SK-N-SH (cell line): ENCODE results near the gene CREB5. TPM values are rescaled to one million over a fixed set of nuclear protein-coding genes. Genes with fewer than 3 reads are reported as not detected.

ENCODE experiments used
- CTCF ChIA-PET: fragments of 300-600, 350-600 bp; formaldehyde crosslinking; extraction: SDS; loops from one replicate; lab custom pipeline; 2021; lab: Yijun Ruan, JAX
- POLR2A ChIA-PET: fragments of 350-600 bp; sonication (Branson Sonifier 250); formaldehyde crosslinking; extraction: SDS; loops from one replicate; lab custom pipeline; 2020; ENCODE audit warnings: antibody characterized with exemption, inconsistent platforms; lab: Yijun Ruan, JAX
- DNase-seq: peaks from one replicate; pipeline ENCODE4 v3.0.0; 2012
- H2AFZ ChIP-seq: fragments of 200-600 bp; sonication (generic); 2 replicates; pipeline ENCODE4 v1.8.1; 2016; ENCODE audit warnings: antibody characterized with exemption, mild to moderate bottlenecking, low read depth
- H3F3A ChIP-seq: fragments of 200-600 bp; sonication (generic); replicated peaks from 2 replicates; pipeline ENCODE3; 2016; ENCODE audit warnings: antibody characterized with exemption, mild to moderate bottlenecking; ENCODE audit not compliant: insufficient read depth
- H3K27ac ChIP-seq, 2 experiments: fragments of 200-500 bp in 1 of 2; fragments of 200-600 bp in 1 of 2; sonication (Bioruptor generic) in 1 of 2; sonication (generic), shearing (Covaris generic) in 1 of 2; 2 replicates each; pipeline versions ENCODE4 v1.5.1 to v1.6.1; 2014 to 2016; ENCODE audit warnings: low read depth in 2 of 2, inconsistent platforms in 1 of 2, low read length in 1 of 2, mild to moderate bottlenecking in 1 of 2, mixed read lengths in 1 of 2
- H3K27me3 ChIP-seq: fragments of 200-600 bp; sonication (generic), shearing (Covaris generic); 2 replicates; pipeline ENCODE4 v1.6.1; 2016; ENCODE audit warnings: mixed run types; ENCODE audit not compliant: insufficient read depth
- H3K36me3 ChIP-seq, 2 experiments: fragments of 200-500 bp in 1 of 2; fragments of 200-600 bp in 1 of 2; sonication (Bioruptor generic) in 1 of 2; sonication (generic) in 1 of 2; replicated peaks in 1 of 2; 2 replicates each; pipeline versions ENCODE3 to v1.5.1; 2014 to 2016; ENCODE audit warnings: low read length in 1 of 2, mild to moderate bottlenecking in 1 of 2; ENCODE audit not compliant: insufficient read depth in 2 of 2, control insufficient read depth in 1 of 2
- H3K4me1 ChIP-seq, 2 experiments: fragments of 200-500 bp in 1 of 2; fragments of 200-600 bp in 1 of 2; sonication (Bioruptor generic) in 1 of 2; sonication (generic), shearing (Covaris generic) in 1 of 2; 2 replicates each; pipeline versions ENCODE4 v1.5.1 to v1.6.1; 2014 to 2016; ENCODE audit warnings: low read depth in 1 of 2, low read length in 1 of 2, mixed run types in 1 of 2; ENCODE audit not compliant: insufficient read depth in 2 of 2, control insufficient read depth in 1 of 2
- H3K4me2 ChIP-seq: fragments of 200-600 bp; sonication (generic), shearing (Covaris generic); 2 replicates; pipeline ENCODE4 v1.6.1; 2017; ENCODE audit warnings: mixed run types
- H3K4me3 ChIP-seq, 2 experiments: fragments of 200-500 bp in 1 of 2; fragments of 200-600 bp in 1 of 2; sonication (Bioruptor generic) in 1 of 2; sonication (generic), shearing (Covaris generic) in 1 of 2; 2 replicates each; pipeline versions ENCODE4 v1.5.1 to v1.8.1; 2014 to 2016; ENCODE audit warnings: low read depth in 2 of 2, inconsistent platforms in 1 of 2, low read length in 1 of 2, mild to moderate bottlenecking in 1 of 2, mixed read lengths in 1 of 2, moderate library complexity in 1 of 2
- H3K79me2 ChIP-seq: fragments of 200-600 bp; sonication (generic); 2 replicates; pipeline ENCODE4 v1.8.1; 2017; ENCODE audit warnings: mild to moderate bottlenecking; ENCODE audit not compliant: insufficient read depth
- H3K9ac ChIP-seq: fragments of 200-600 bp; sonication (generic); 2 replicates; pipeline ENCODE4 v1.6.1; 2017; ENCODE audit warnings: mixed run types
- H3K9me2 ChIP-seq: fragments of 200-600 bp; sonication (generic); 2 replicates; pipeline ENCODE4 v1.6.1; 2017; ENCODE audit warnings: mixed run types
- H3K9me3 ChIP-seq: fragments of 200-600 bp; sonication (generic); 2 replicates; pipeline ENCODE4 v1.6.1; 2017; ENCODE audit warnings: mixed run types, mild to moderate bottlenecking, moderate library complexity
- H4K20me1 ChIP-seq: fragments of 200-600 bp; sonication (generic); 2 replicates; pipeline ENCODE4 v1.6.1; 2017; ENCODE audit warnings: mild to moderate bottlenecking, mixed run types; ENCODE audit not compliant: insufficient read depth
- CHD2 ChIP-seq: fragments of 150-350 bp; IDR thresholded peaks from 2 replicates; pipeline ENCODE4 v1.6.1; 2018; ENCODE audit warnings: low read length; ENCODE audit not compliant: partially characterized antibody
- ELF1 ChIP-seq: IDR thresholded peaks from 2 replicates; pipeline ENCODE4 v1.4.0; 2012
- EP300 ChIP-seq, 2 experiments: IDR thresholded peaks; 2 replicates each; pipeline versions ENCODE4 v1.4.0 to v1.6.1; 2012; ENCODE audit warnings: borderline replicate concordance in 1 of 2, low read depth in 1 of 2, low read length in 1 of 2
- EZH2phosphoT487 ChIP-seq: fragments of 200-600 bp; sonication (generic); IDR thresholded peaks from 2 replicates; pipeline ENCODE4 v1.6.1; 2017; ENCODE audit warnings: low read depth, mixed run types, mild to moderate bottlenecking, antibody characterized with exemption, moderate library complexity, borderline replicate concordance
- FOSL2 ChIP-seq: IDR thresholded peaks from 2 replicates; pipeline ENCODE4 v1.4.0; 2012; ENCODE audit warnings: low read depth, mild to moderate bottlenecking, moderate library complexity, borderline replicate concordance
- FOXJ3 ChIP-seq: sonication (generic); formaldehyde crosslinking; IDR thresholded peaks from 2 replicates; pipeline ENCODE4 v1.5.1; 2020; ENCODE audit warnings: mild to moderate bottlenecking, missing genetic modification reagents
- FOXM1 ChIP-seq: IDR thresholded peaks from 2 replicates; pipeline ENCODE4 v1.4.0; 2012; ENCODE audit warnings: low read depth, mild to moderate bottlenecking
- GABPA ChIP-seq: IDR thresholded peaks from 2 replicates; pipeline ENCODE4 v1.4.0; 2012; ENCODE audit warnings: low read depth, mild to moderate bottlenecking
- GATA2 ChIP-seq: sonication (generic); formaldehyde crosslinking; IDR thresholded peaks from 2 replicates; pipeline ENCODE4 v1.5.0; 2020; ENCODE audit warnings: mild to moderate bottlenecking, missing genetic modification reagents
- JUND ChIP-seq: IDR thresholded peaks from 2 replicates; pipeline ENCODE4 v1.4.0; 2012
- MAX ChIP-seq: IDR thresholded peaks from 2 replicates; pipeline ENCODE4 v1.4.0; 2012; ENCODE audit warnings: low read depth
- MEF2A ChIP-seq: IDR thresholded peaks from 2 replicates; pipeline ENCODE4 v1.4.0; 2012; ENCODE audit warnings: low read depth, borderline replicate concordance
- MXI1 ChIP-seq: IDR thresholded peaks from 2 replicates; pipeline ENCODE4 v1.6.1; 2012; ENCODE audit warnings: mild to moderate bottlenecking, low read depth, low read length, improper control_type of control experiment
- NFIC ChIP-seq: IDR thresholded peaks from 2 replicates; pipeline ENCODE4 v1.4.0; 2012; ENCODE audit warnings: borderline replicate concordance
- NRF1 ChIP-seq: IDR thresholded peaks from 2 replicates; pipeline ENCODE4 v1.6.1; 2012; ENCODE audit warnings: low read depth, mild to moderate bottlenecking, low read length
- POLR2AphosphoS5 ChIP-seq: IDR thresholded peaks from 2 replicates; pipeline ENCODE4 v1.6.1; 2012; ENCODE audit warnings: low read depth, low read length
- RAD21 ChIP-seq: IDR thresholded peaks from 2 replicates; pipeline ENCODE4 v1.6.1; 2012; ENCODE audit warnings: mild to moderate bottlenecking, low read length
- RCOR1 ChIP-seq: fragments of 150-350 bp; IDR thresholded peaks from 2 replicates; pipeline ENCODE4 v1.6.1; 2017; ENCODE audit warnings: antibody characterized with exemption, low read length
- REST ChIP-seq: IDR thresholded peaks from 2 replicates; pipeline ENCODE4 v1.6.1; 2012; ENCODE audit warnings: mild to moderate bottlenecking, low read depth, low read length, moderate library complexity
- RFX5 ChIP-seq: IDR thresholded peaks from 2 replicates; pipeline ENCODE4 v1.6.1; 2012; ENCODE audit warnings: mild to moderate bottlenecking, improper control_type of control experiment, low read length
- SMC3 ChIP-seq: IDR thresholded peaks from 2 replicates; pipeline ENCODE4 v1.6.1; 2012; ENCODE audit warnings: low read depth, low read length, improper control_type of control experiment
- TAF1 ChIP-seq: IDR thresholded peaks from 2 replicates; pipeline ENCODE4 v1.6.1; 2012; ENCODE audit warnings: low read depth, mild to moderate bottlenecking, low read length, moderate library complexity, borderline replicate concordance
- TCF12 ChIP-seq: IDR thresholded peaks from 2 replicates; pipeline ENCODE4 v1.4.0; 2012
- TEAD4 ChIP-seq: IDR thresholded peaks from 2 replicates; pipeline ENCODE4 v1.4.0; 2012; ENCODE audit warnings: mild to moderate bottlenecking, borderline replicate concordance; ENCODE audit not compliant: insufficient read depth
- YY1 ChIP-seq: IDR thresholded peaks from 2 replicates; pipeline ENCODE4 v1.4.0; 2012; ENCODE audit warnings: low read depth, mild to moderate bottlenecking
- WGBS: methylation state at CpG from one replicate; pipeline ENCODE4 v1.1.6; 2017; ENCODE audit warnings: low lambda C conversion rate; 5-methylcytosine and 5-hydroxymethylcytosine counted together
- polyA plus RNA-seq, 3 experiments: library from polyadenylated mRNA; depleted of rRNA; stranded (reverse); fragments of >200 nt; gene quantifications; 2 replicates each; pipeline ENCODE4 v1.2.3, GENCODE V29; 2012
- TF ChIP-seq, protein P1 (sequence below): fragments of 200-600 bp; sonication (generic); IDR thresholded peaks from 2 replicates; pipeline ENCODE4 v1.6.1; 2017; ENCODE audit warnings: antibody characterized with exemption, mild to moderate bottlenecking, moderate library complexity
- TF ChIP-seq, protein P2 (sequence below): IDR thresholded peaks from 2 replicates; pipeline ENCODE4 v1.4.0; 2012; ENCODE audit warnings: low read depth, borderline replicate concordance
- TF ChIP-seq, protein P3 (sequence below): IDR thresholded peaks from 2 replicates; pipeline ENCODE4; 2012

Gene CREB5
- polyA plus RNA-seq, 1 of the 3 experiments (the other 2 are of a cell fraction): 19.3 TPM

DNA sequence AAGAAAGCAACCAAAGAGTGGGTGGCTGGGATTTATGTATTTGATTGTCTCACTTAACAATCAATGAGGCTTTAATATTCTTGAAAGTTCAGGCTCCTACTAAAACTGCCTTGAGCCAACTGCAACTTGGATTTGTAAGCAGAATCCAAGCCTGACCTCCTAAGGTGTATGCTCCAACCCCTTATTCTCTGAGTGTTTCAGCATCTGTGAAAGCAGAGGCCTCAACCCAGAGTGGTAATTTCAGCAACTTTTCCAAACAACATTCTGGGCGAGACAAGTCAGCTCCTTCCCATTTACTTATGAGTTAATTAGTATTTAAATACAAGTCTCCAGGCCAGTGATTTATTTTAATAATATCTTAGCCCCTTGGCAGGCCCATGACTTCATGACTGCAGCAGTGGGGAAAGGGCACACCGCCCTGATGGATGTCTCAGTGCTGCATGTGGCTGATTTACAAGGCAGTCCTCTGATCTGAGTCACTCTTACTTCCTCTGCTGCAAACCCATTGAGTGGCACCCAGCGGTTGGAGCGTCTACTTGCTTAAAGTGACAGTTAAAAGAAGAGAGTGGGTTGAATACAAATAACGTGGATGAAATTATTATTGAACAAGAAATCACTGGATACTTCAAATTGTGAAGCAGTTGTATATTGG lies 336.7 kb downstream of the CREB5 start:
- ChIA-PET CTCF (interaction anchor here (0.7 to 1.5 kb wide), 5 partner anchors 9 to 105 kb away, joined by 3 to 6 read pairs (median 3); no protein-coding TSS in a partner anchor), POLR2A (interaction anchor here (0.5 kb wide), 1 partner anchor 1278 kb away, joined by 3 read pairs; no protein-coding TSS in a partner anchor)
- Histone ChIP-seq H3K9me3 (no peaks in the 10 kb centered on the region), H3K4me3 (no peak overlapping the region), H3K4me2 (peak overlapping the region; percentile 54; the same call in 1 of the 2 replicates), H3K36me3 (no peaks in the 10 kb centered on the region), H3K9me2 (no peaks in the 10 kb centered on the region), H3K27me3 (no peaks in the 10 kb centered on the region), H3K9ac (no peak overlapping the region; the same call in 1 of the 2 replicates), H3K27ac (peak overlapping the region; percentile 19 to 78; a peak in 3 of 4 replicates), H3K79me2 (no peaks in the 10 kb centered on the region), H4K20me1 (no peaks in the 10 kb centered on the region), H2AFZ (no peak overlapping the region), H3K4me1 (peaks cover 15 to 22% of the 10 kb centered on the region in 2 experiments), H3F3A (peaks cover 16% of the 10 kb centered on the region)
- WGBS: 25% methylated on average over 5 of the region's 5 CpGs
- no peak for DNase-seq
- TF ChIP-seq MEF2A (peak; percentile 47; the same call in 1 of the 2 replicates), ELF1 (no peak), YY1 (no peak), JUND (peak; percentile 95), FOXJ3 (CRISPR knock-in tag) (no peak), RCOR1 (no peak), GABPA (peak; percentile 34), SMC3 (no peak), NRF1 (no peak), TEAD4 (no peak), NFIC (peak; percentile 83), TAF1 (no peak), FOSL2 (peak; percentile 96), CHD2 (no peak), EP300 (IDR thresholded peaks at IDR 0.05; ENCODE audit: borderline replicate concordance in 1 of 2, low read depth in 1 of 2, low read length in 1 of 2) (peak in 1 of 2 experiments; percentile 85; a peak in 1 of 4 replicates), RAD21 (no peak), MAX (peak; percentile 90), FOXM1 (no peak), MXI1 (no peak), RFX5 (no peak), REST (0 out of 2 replicates have a peak, but pooled peaks have one; percentile 21), TCF12 (peak; percentile 85), POLR2AphosphoS5 (no peak; the same call in 1 of the 2 replicates), EZH2phosphoT487 (no peak), GATA2 (no peak)
- TF ChIP-seq, protein P1, sequence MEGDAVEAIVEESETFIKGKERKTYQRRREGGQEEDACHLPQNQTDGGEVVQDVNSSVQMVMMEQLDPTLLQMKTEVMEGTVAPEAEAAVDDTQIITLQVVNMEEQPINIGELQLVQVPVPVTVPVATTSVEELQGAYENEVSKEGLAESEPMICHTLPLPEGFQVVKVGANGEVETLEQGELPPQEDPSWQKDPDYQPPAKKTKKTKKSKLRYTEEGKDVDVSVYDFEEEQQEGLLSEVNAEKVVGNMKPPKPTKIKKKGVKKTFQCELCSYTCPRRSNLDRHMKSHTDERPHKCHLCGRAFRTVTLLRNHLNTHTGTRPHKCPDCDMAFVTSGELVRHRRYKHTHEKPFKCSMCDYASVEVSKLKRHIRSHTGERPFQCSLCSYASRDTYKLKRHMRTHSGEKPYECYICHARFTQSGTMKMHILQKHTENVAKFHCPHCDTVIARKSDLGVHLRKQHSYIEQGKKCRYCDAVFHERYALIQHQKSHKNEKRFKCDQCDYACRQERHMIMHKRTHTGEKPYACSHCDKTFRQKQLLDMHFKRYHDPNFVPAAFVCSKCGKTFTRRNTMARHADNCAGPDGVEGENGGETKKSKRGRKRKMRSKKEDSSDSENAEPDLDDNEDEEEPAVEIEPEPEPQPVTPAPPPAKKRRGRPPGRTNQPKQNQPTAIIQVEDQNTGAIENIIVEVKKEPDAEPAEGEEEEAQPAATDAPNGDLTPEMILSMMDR: peak; percentile 32
- TF ChIP-seq, protein P2, sequence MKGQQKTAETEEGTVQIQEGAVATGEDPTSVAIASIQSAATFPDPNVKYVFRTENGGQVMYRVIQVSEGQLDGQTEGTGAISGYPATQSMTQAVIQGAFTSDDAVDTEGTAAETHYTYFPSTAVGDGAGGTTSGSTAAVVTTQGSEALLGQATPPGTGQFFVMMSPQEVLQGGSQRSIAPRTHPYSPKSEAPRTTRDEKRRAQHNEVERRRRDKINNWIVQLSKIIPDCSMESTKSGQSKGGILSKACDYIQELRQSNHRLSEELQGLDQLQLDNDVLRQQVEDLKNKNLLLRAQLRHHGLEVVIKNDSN: no peak; the same call in 1 of the 2 replicates
- TF ChIP-seq, protein P3, sequence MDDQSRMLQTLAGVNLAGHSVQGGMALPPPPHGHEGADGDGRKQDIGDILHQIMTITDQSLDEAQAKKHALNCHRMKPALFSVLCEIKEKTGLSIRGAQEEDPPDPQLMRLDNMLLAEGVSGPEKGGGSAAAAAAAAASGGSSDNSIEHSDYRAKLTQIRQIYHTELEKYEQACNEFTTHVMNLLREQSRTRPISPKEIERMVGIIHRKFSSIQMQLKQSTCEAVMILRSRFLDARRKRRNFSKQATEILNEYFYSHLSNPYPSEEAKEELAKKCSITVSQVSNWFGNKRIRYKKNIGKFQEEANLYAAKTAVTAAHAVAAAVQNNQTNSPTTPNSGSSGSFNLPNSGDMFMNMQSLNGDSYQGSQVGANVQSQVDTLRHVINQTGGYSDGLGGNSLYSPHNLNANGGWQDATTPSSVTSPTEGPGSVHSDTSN: peak; percentile 98
